GM21825 (cell line): ENCODE measurements around the gene TSPY4.
"Not testable (repeated sequence)": the region's sequence is repeated elsewhere in the genome, so short reads cannot be mapped to it uniquely, and the experiment has no call there.

Source experiments
- ATAC-seq: cut with Tn5 transposase; IDR thresholded peaks from one replicate; pipeline ENCODE4 v1.9.1; 2021; ENCODE audit warnings: mild to moderate bottlenecking, moderate library complexity; ENCODE audit not compliant: unreplicated experiment

TSPY4 gene, protein sequence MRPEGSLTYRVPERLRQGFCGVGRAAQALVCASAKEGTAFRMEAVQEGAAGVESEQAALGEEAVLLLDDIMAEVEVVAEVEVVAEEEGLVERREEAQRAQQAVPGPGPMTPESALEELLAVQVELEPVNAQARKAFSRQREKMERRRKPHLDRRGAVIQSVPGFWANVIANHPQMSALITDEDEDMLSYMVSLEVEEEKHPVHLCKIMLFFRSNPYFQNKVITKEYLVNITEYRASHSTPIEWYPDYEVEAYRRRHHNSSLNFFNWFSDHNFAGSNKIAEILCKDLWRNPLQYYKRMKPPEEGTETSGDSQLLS

DNA sequence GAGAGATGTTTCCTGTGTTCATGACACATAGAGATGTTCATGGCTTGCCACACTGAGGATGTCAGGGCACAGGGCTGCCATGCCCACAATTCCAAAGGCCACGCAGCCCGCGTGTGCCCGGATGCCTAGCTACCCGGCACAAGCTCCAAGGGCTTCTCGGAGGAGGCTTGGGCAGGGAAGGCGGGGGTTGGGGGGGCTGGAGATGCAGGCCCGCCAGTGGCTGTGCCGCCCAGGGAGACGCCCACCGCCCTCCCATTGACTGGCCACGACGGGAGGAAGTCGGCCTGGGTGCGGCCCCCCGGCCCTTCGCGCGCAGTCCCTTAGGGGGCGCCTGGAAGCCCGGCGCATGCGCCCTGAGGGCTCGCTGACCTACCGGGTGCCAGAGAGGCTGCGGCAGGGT lies at the start of gene TSPY4:
Gene TSPY4, plus strand, starts transcription at position 301 of the 400 bp plus-strand sequence. Its CDS starts 46 bp downstream, at position 347.
- ATAC-seq = not testable (repeated sequence)

DNA sequence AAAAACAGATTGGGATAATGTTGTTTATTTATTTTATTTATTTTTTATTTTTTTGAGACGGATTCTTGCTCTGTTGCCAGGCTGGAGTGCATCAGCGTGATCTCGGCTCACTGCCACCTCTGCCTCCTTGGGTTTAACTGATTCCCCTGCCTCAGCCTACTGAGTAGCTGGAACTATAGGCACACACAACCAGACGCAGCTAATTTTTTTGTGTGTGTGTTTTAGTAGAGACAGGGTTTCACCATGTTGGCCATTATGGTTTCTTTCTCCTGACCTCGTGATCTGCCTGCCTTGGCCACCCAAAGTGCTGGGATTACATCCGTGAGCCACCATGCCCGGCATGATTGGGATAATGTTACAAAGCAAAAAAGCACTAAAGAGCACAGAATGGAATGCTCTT lies 16.3 kb upstream of the TSPY4 start:
- ATAC-seq = no peak

DNA sequence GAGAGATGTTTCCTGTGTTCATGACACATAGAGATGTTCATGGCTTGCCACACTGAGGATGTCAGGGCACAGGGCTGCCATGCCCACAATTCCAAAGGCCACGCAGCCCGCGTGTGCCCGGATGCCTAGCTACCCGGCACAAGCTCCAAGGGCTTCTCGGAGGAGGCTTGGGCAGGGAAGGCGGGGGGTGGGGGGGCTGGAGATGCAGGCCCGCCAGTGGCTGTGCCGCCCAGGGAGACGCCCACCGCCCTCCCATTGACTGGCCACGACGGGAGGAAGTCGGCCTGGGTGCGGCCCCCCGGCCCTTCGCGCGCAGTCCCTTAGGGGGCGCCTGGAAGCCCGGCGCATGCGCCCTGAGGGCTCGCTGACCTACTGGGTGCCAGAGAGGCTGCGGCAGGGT lies 20.2 kb downstream of the TSPY4 start, which contains the start of gene TSPY8:
Gene TSPY8, plus strand, starts transcription at position 301 of the 400 bp plus-strand sequence. Its CDS starts 46 bp downstream, at position 347.
- ATAC-seq = not testable (repeated sequence)
